Breast epithelium (tissue), 3 donors: ENCODE results near the gene SRRM3.

Experiments used
- POLR2A ChIP-seq: fragments of 450-650 bp; IDR thresholded peaks from one replicate; pipeline ENCODE4 v1.6.1; 2016; ENCODE audit warnings: antibody characterized with exemption, mild to moderate bottlenecking, moderate library complexity
- POLR2AphosphoS5 ChIP-seq, 3 donors: sonication (generic); formaldehyde crosslinking; IDR thresholded peaks; one replicate each; pipeline ENCODE4 v1.6.1; 2017; ENCODE audit warnings: antibody characterized with exemption in 3 of 3

DNA sequence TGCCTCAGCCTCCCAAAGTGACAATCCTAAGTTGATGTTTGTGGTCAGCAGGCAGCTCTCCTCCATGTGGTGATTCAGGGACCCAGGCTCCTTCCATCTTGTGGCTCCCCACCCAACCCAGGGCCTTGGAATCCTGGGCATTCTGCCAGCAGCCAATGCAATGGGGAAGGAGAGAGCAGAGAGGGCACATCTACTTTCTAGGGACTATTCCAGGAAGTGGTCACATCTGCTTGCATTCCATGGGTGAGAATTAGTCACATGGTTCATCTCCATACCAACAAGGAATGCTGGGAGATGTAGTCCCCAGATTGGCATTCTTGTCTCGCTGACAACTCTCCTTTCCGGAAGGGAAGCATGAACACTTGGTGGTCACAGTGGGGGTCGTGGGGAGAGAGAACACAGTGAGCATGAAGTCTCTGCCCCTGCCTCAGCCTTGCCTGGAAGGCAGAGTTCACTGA lies 9.9 kb upstream of the SRRM3 start:
- TF ChIP-seq POLR2AphosphoS5 (IDR thresholded peaks at IDR 0.05) (no peak), POLR2A (no peak)
